ENCODE measurements around the gene TBC1D1. TPM values are rescaled to one million over a fixed set of nuclear protein-coding genes. Genes with fewer than 3 reads are reported as not detected.

Gene TBC1D1
- total RNA-seq, 1 experiment from 2014 or later, result 28.5 TPM

DNA sequence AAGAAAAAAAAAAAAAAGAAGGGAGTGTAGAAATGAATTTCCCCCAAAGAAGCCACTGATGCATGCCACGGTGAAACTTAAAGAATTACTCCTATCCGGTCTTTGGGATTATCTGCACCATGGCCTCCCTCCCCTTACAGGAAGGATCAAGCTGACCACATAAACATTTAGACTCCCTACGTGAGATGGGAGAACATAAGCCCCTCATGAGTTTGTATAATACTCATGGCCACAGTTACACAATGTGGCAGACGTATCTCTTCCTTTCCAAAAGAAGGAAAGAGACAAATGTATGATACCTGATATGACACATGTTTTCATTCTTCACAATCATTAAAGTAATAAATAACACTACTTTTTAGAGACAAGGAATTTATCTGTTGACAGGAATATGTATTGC lies 66.1 kb downstream of the TBC1D1 start:
- TF ChIP-seq, protein P1, sequence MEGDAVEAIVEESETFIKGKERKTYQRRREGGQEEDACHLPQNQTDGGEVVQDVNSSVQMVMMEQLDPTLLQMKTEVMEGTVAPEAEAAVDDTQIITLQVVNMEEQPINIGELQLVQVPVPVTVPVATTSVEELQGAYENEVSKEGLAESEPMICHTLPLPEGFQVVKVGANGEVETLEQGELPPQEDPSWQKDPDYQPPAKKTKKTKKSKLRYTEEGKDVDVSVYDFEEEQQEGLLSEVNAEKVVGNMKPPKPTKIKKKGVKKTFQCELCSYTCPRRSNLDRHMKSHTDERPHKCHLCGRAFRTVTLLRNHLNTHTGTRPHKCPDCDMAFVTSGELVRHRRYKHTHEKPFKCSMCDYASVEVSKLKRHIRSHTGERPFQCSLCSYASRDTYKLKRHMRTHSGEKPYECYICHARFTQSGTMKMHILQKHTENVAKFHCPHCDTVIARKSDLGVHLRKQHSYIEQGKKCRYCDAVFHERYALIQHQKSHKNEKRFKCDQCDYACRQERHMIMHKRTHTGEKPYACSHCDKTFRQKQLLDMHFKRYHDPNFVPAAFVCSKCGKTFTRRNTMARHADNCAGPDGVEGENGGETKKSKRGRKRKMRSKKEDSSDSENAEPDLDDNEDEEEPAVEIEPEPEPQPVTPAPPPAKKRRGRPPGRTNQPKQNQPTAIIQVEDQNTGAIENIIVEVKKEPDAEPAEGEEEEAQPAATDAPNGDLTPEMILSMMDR (IDR thresholded peaks at IDR 0.05; ENCODE audit: insufficient read depth in 1 of 2, low read depth in 1 of 2, low read length in 1 of 2, severe bottlenecking in 1 of 2, unreplicated experiment in 1 of 2), result no peak
- H3K27ac Mint-ChIP-seq (ENCODE audit: unreplicated experiment), result no peak overlapping the region
- Histone ChIP-seq H3K9me3 (no peaks in the 10 kb centered on the region), H3K36me3 (ENCODE audit: control insufficient read depth, insufficient read depth, low read length) (no peaks in the 10 kb centered on the region), H3K27me3 (replicated peaks; ENCODE audit: control insufficient read depth, insufficient read depth, low read length) (no peaks in the 10 kb centered on the region), H3K4me3 (ENCODE audit: low read depth, low read length) (no peak overlapping the region), H3K4me1 (peaks cover 1% of the 10 kb centered on the region; the same call in 1 of the 2 replicates)
- no peak overlapping the region for H3K4me3 Mint-ChIP-seq (ENCODE audit: unreplicated experiment)
- ChIA-PET CTCF (no interaction called here), POLR2A (no interaction called here)
- H3K9me3 Mint-ChIP-seq (ENCODE audit: unreplicated experiment), result peaks cover 17% of the 10 kb centered on the region
- peaks cover 6% of the 10 kb centered on the region for H3K4me1 Mint-ChIP-seq (ENCODE audit: low read depth, unreplicated experiment)
- BruUV-seq (replicated peaks), result no TSS peak
- H3K36me3 Mint-ChIP-seq (ENCODE audit: insufficient read depth, unreplicated experiment), result peaks cover 6% of the 10 kb centered on the region
- no peaks in the 10 kb centered on the region for H3K27me3 Mint-ChIP-seq (ENCODE audit: insufficient read depth, unreplicated experiment)
- no peak for DNase-seq
- intact Hi-C loops (cut with micrococcal nuclease; ENCODE audit: unreplicated experiment), result no loop called here

DNA sequence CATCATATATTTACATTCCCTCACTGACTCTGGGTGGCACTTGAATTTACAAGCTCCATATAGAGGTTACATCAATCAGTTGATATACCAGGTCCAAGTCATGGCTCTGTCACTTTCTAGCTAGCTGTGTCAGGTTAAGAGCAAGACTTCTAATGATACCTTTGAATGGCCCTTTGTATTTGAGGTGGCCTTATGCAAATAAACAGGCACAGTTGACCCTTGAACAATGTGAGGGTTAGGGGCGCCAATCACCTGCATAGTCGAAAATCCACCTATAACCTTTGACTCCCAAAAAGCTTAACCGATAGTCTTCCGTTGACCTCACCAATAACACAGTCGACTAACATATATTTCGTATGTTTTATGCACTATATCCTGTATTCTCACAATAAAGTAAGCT lies 68.0 kb downstream of the TBC1D1 start:
- no peaks in the 10 kb centered on the region for H3K9me3 ChIP-seq
- no peak for DNase-seq
- H3K4me1 ChIP-seq, result no peaks in the 10 kb centered on the region; the same call in 1 of the 2 replicates
- Mint-ChIP-seq H3K9me3 (ENCODE audit: unreplicated experiment) (peaks cover 8% of the 10 kb centered on the region), H3K4me1 (ENCODE audit: low read depth, unreplicated experiment) (no peaks in the 10 kb centered on the region), H3K27ac (ENCODE audit: unreplicated experiment) (no peak overlapping the region), H3K27me3 (ENCODE audit: insufficient read depth, unreplicated experiment) (no peaks in the 10 kb centered on the region), H3K4me3 (ENCODE audit: unreplicated experiment) (no peak overlapping the region), H3K36me3 (ENCODE audit: insufficient read depth, unreplicated experiment) (no peaks in the 10 kb centered on the region)
- no peaks in the 10 kb centered on the region for H3K27me3 ChIP-seq (replicated peaks; ENCODE audit: control insufficient read depth, insufficient read depth, low read length)
- TF ChIP-seq, protein P1 (IDR thresholded peaks at IDR 0.05; ENCODE audit: insufficient read depth in 1 of 2, low read depth in 1 of 2, low read length in 1 of 2, severe bottlenecking in 1 of 2, unreplicated experiment in 1 of 2), result no peak
- CTCF ChIA-PET, result no interaction called here
- POLR2A ChIA-PET, result no interaction called here
- intact Hi-C loops (cut with micrococcal nuclease; ENCODE audit: unreplicated experiment), result no loop called here
- no peak overlapping the region for H3K4me3 ChIP-seq (ENCODE audit: low read depth, low read length)
- H3K36me3 ChIP-seq (ENCODE audit: control insufficient read depth, insufficient read depth, low read length), result no peaks in the 10 kb centered on the region
- BruUV-seq (replicated peaks), result no TSS peak

DNA sequence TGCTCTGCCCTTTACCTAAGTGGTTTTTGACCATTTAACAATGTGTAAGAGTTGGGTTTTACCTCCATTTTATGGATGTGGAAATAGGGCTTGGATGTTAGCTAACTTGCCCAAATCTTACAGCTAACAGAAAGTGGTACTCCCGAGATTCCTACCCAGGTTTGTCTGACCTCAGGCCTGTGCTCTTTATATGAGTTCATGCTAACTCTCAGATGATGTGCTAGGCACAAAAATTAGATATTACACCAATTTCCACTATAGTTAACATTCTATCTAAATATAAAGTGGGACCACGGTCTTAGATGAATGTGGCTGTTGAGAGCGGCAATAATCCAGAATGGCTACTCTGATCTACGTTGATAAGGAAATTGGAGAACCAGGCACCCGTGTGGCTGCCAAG lies 69.2 kb downstream of the TBC1D1 start, which contains the start of gene PTTG2:
Gene PTTG2 (plus strand): TSS at position 301 of the 400 bp plus-strand sequence. CDS start 37 bp downstream, at position 338.
- Mint-ChIP-seq H3K36me3 (ENCODE audit: insufficient read depth, unreplicated experiment) (no peaks in the 10 kb centered on the region), H3K9me3 (ENCODE audit: unreplicated experiment) (no peaks in the 10 kb centered on the region), H3K4me1 (ENCODE audit: low read depth, unreplicated experiment) (no peaks in the 10 kb centered on the region), H3K4me3 (ENCODE audit: unreplicated experiment) (no peak within 1 kb of the TSS), H3K27me3 (ENCODE audit: insufficient read depth, unreplicated experiment) (no peaks in the 10 kb centered on the region), H3K27ac (ENCODE audit: unreplicated experiment) (no peak within 1 kb of the TSS)
- ChIA-PET CTCF (interaction anchor here (0.7 kb wide), 1 partner anchor 192 kb away, joined by 3 read pairs; no protein-coding TSS in a partner anchor), POLR2A (no interaction called here)
- H3K4me3 ChIP-seq (ENCODE audit: low read depth, low read length), result no peak within 1 kb of the TSS
- TF ChIP-seq, protein P1 (IDR thresholded peaks at IDR 0.05; ENCODE audit: insufficient read depth in 1 of 2, low read depth in 1 of 2, low read length in 1 of 2, severe bottlenecking in 1 of 2, unreplicated experiment in 1 of 2), result no peak
- no peak for DNase-seq
- H3K9me3 ChIP-seq, result no peaks in the 10 kb centered on the region
- intact Hi-C loops (cut with micrococcal nuclease; ENCODE audit: unreplicated experiment), result no loop called here
- H3K27me3 ChIP-seq (replicated peaks; ENCODE audit: control insufficient read depth, insufficient read depth, low read length), result no peaks in the 10 kb centered on the region
- H3K36me3 ChIP-seq (ENCODE audit: control insufficient read depth, insufficient read depth, low read length), result no peaks in the 10 kb centered on the region
- H3K4me1 ChIP-seq, result no peaks in the 10 kb centered on the region
- BruUV-seq (replicated peaks), result no TSS peak

Measured in Caco-2 (cell line).